Tibial nerve (tissue), 4 donors: ENCODE measurements around the gene ZBTB47. TPM values are rescaled to one million over a fixed set of nuclear protein-coding genes. Genes with fewer than 3 reads are reported as not detected.
A peak's percentile ranks its signal among the peaks of the same experiment; 100 is the strongest.

Experiments used
- DNase-seq, 2 donors: peaks; one replicate each; pipeline ENCODE4 v3.0.0-alpha.2; 2019; ENCODE audit warnings: low spot score in 2 of 2
- H3K27ac ChIP-seq, 4 donors: fragments of 200-600 bp; sonication (generic) in 3 of 4; one replicate each; pipeline ENCODE4 v1.5.1; 2017 to 2019; ENCODE audit warnings: mild to moderate bottlenecking in 1 of 4
- H3K27me3 ChIP-seq, 2 donors: fragments of 200-600 bp; sonication (generic) in 1 of 2; one replicate each; pipeline versions ENCODE4 v1.5.1 to v1.6.0; 2017 to 2019
- H3K36me3 ChIP-seq, 3 donors: fragments of 200-600 bp; sonication (generic); one replicate each; pipeline ENCODE4 v1.5.1; 2018 to 2019
- H3K4me1 ChIP-seq, 4 donors: fragments of 200-600 bp; sonication (generic) in 3 of 4; one replicate each; pipeline ENCODE4 v1.5.1; 2017 to 2019
- H3K4me3 ChIP-seq, 4 donors: fragments of 200-600 bp; sonication (generic) in 3 of 4; one replicate each; pipeline ENCODE4 v1.5.1; 2017 to 2019; ENCODE audit warnings: mild to moderate bottlenecking in 1 of 4, moderate library complexity in 1 of 4
- H3K9me3 ChIP-seq, 4 donors: fragments of 200-600 bp; sonication (generic) in 3 of 4; one replicate each; pipeline ENCODE4 v1.5.1; 2017 to 2019
- EP300 ChIP-seq, 2 donors: sonication (generic); formaldehyde crosslinking; IDR thresholded peaks; one replicate each; pipeline ENCODE4 v1.6.1; 2017; ENCODE audit warnings: antibody characterized with exemption in 2 of 2, mild to moderate bottlenecking in 1 of 2
- POLR2A ChIP-seq, 2 donors: fragments of 450-650 bp; IDR thresholded peaks; one replicate each; pipeline ENCODE4 v1.6.1; 2017; ENCODE audit warnings: antibody characterized with exemption in 2 of 2, mild to moderate bottlenecking in 2 of 2, moderate library complexity in 2 of 2
- WGBS, 2 donors: methylation state at CpG; one replicate each; pipeline ENCODE4 v1.1.5; 2018; 5-methylcytosine and 5-hydroxymethylcytosine counted together
- total RNA-seq, 4 donors: library from RNA; depleted of rRNA; stranded (reverse); fragments of >200 nt; gene quantifications; one replicate each; pipeline ENCODE4 v1.1.0, GENCODE V29; 2016
- TF ChIP-seq, protein P1 (sequence below), 5 experiments: fragments of 200-600 bp in 3 of 5; fragments of 450-650 bp in 2 of 5; sonication (generic) in 3 of 5; IDR thresholded peaks; one replicate each; pipeline ENCODE4 v1.5.1; 2016 to 2019; ENCODE audit warnings: antibody characterized with exemption in 5 of 5, mild to moderate bottlenecking in 3 of 5, moderate library complexity in 2 of 5

Gene ZBTB47
- total RNA-seq, 4 donors from 2014 or later = 44.6 to 81.3 (median 60.3) TPM

DNA sequence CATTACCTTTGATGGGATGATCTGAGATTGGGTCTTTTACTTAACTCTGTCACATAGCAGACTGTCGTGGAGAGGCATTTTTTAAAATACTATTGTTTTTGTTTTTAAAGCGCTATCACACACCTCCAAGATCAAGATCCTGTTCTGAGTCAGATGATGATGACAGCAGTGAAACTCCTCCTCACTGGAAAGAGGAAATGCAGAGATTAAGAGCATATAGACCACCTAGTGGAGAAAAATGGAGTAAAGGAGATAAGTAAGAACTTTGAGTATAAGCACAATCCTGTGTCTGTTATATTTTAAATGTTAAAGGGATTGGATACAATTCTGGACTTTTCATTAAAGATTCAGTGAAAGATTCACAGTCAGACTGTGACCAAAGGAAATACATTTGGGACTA lies 18.4 kb upstream of the ZBTB47 start:
- Histone ChIP-seq H3K4me1 (peaks cover 0 to 11% (median 0%) of the 10 kb centered on the region in 4 donors), H3K9me3 (no peaks in the 10 kb centered on the region), H3K36me3 (peaks cover 0 to 93% (median 39%) of the 10 kb centered on the region in 3 donors), H3K27me3 (no peaks in the 10 kb centered on the region), H3K4me3 (no peak overlapping the region), H3K27ac (peak overlapping the region in 1 of 4 donors; percentile 16)
- WGBS, 2 donors = 86 to 92% methylated on average over 2 of the region's 2 CpGs
- no peak for TF ChIP-seq POLR2A (IDR thresholded peaks at IDR 0.05)
- TF ChIP-seq, protein P1, sequence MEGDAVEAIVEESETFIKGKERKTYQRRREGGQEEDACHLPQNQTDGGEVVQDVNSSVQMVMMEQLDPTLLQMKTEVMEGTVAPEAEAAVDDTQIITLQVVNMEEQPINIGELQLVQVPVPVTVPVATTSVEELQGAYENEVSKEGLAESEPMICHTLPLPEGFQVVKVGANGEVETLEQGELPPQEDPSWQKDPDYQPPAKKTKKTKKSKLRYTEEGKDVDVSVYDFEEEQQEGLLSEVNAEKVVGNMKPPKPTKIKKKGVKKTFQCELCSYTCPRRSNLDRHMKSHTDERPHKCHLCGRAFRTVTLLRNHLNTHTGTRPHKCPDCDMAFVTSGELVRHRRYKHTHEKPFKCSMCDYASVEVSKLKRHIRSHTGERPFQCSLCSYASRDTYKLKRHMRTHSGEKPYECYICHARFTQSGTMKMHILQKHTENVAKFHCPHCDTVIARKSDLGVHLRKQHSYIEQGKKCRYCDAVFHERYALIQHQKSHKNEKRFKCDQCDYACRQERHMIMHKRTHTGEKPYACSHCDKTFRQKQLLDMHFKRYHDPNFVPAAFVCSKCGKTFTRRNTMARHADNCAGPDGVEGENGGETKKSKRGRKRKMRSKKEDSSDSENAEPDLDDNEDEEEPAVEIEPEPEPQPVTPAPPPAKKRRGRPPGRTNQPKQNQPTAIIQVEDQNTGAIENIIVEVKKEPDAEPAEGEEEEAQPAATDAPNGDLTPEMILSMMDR (IDR thresholded peaks at IDR 0.05) = no peak
- no peak for TF ChIP-seq EP300 (IDR thresholded peaks at IDR 0.05)
- DNase-seq = no peak

DNA sequence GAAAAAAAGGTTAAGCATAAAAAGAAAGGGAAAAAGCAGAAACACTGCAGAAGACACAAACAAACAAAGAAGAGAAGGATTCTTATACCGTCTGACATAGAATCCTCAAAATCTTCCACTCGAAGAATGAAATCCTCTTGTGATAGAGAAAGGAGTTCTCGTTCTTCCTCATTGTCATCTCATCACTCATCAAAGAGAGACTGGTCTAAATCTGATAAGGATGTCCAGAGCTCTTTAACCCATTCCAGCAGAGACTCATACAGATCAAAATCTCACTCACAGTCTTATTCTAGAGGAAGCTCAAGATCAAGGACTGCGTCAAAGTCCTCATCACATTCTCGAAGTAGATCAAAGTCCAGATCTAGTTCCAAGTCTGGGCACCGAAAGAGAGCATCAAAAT lies 16.5 kb upstream of the ZBTB47 start:
- H3K27ac ChIP-seq = no peak overlapping the region
- 92% methylated on average over 6 of the region's 6 CpGs for WGBS, 2 donors
- H3K9me3 ChIP-seq = no peaks in the 10 kb centered on the region
- no peak for DNase-seq
- no peaks in the 10 kb centered on the region for H3K27me3 ChIP-seq
- peaks cover 0 to 11% (median 0%) of the 10 kb centered on the region in 4 donors for H3K4me1 ChIP-seq
- no peak overlapping the region for H3K4me3 ChIP-seq
- TF ChIP-seq, protein P1 (IDR thresholded peaks at IDR 0.05) = no peak
- TF ChIP-seq EP300 (IDR thresholded peaks at IDR 0.05) (no peak), POLR2A (IDR thresholded peaks at IDR 0.05) (no peak)
- H3K36me3 ChIP-seq = peaks cover 0 to 93% (median 31%) of the 10 kb centered on the region in 3 donors

DNA sequence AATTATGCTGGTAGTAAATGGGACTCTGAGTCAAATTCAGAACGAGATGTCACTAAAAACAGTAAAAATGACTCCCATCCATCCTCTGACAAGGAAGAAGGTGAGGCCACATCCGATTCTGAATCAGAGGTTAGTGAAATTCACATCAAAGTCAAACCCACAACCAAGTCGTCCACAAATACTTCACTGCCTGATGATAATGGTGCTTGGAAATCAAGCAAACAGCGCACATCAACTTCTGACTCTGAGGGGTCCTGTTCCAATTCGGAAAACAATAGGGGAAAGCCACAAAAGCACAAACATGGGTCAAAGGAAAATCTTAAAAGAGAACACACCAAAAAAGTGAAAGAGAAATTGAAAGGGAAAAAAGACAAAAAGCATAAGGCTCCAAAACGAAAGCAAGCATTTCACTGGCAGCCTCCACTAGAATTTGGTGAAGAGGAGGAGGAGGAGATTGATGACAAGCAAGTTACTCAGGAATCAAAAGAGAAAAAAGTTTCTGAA lies 15.1 kb upstream of the ZBTB47 start:
- H3K27me3 ChIP-seq = no peaks in the 10 kb centered on the region
- 70 to 76% methylated on average over 6 of the region's 6 CpGs for WGBS, 2 donors
- DNase-seq = no peak

DNA sequence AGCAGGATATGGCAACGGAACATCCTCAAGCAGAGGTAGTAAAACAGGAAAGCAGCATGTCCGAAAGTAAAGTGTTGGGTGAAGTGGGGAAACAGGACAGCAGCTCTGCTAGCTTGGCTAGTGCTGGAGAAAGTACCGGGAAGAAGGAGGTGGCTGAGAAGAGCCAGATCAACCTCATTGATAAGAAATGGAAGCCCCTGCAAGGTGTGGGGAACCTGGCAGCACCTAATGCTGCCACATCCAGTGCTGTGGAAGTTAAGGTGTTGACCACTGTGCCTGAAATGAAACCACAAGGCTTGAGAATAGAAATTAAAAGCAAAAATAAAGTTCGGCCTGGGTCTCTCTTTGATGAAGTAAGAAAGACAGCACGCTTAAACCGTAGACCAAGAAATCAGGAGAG lies 14.3 kb upstream of the ZBTB47 start:
- H3K4me3 ChIP-seq = no peak overlapping the region
- TF ChIP-seq, protein P1 (IDR thresholded peaks at IDR 0.05) = no peak
- TF ChIP-seq EP300 (IDR thresholded peaks at IDR 0.05) (no peak), POLR2A (IDR thresholded peaks at IDR 0.05) (no peak)
- peaks cover 0 to 11% (median 0%) of the 10 kb centered on the region in 4 donors for H3K4me1 ChIP-seq
- no peak for DNase-seq
- no peaks in the 10 kb centered on the region for H3K27me3 ChIP-seq
- H3K27ac ChIP-seq = peak overlapping the region in 2 of 4 donors; percentile 7 to 23
- H3K9me3 ChIP-seq = no peaks in the 10 kb centered on the region
- H3K36me3 ChIP-seq = peaks cover 0 to 93% (median 31%) of the 10 kb centered on the region in 3 donors
- 88 to 90% methylated on average over 6 of the region's 6 CpGs for WGBS, 2 donors

More for the DNA sequence above, 15.1 kb upstream of the ZBTB47 start:
- TF ChIP-seq, protein P1 (IDR thresholded peaks at IDR 0.05) = no peak
- TF ChIP-seq EP300 (IDR thresholded peaks at IDR 0.05) (no peak), POLR2A (IDR thresholded peaks at IDR 0.05) (no peak)
- Histone ChIP-seq H3K4me1 (peaks cover 0 to 11% (median 0%) of the 10 kb centered on the region in 4 donors), H3K4me3 (no peak overlapping the region), H3K36me3 (peaks cover 0 to 93% (median 31%) of the 10 kb centered on the region in 3 donors), H3K9me3 (no peaks in the 10 kb centered on the region), H3K27ac (peak overlapping the region in 3 of 4 donors; percentile 7 to 29 (median 23))

DNA sequence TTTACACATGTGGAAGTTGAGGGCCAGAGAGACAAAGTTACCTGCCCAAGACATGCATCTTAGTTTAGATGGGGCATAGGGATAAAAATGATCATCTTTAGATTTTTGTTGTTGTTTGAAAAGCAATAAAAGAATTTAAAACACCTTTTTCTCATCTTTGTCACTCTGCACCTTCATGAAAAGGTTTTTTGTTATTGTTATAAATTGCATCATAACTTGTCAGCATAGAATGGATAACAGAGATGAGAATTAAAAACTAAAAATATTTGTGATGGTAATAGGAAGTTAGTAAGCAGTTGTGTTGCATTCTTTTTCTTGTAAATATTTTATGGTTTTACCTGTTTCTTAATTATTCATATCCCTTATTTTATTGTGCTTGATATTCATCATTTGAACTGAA lies 13.4 kb upstream of the ZBTB47 start:
- peaks cover 0 to 11% (median 0%) of the 10 kb centered on the region in 4 donors for H3K4me1 ChIP-seq
- H3K27me3 ChIP-seq = no peaks in the 10 kb centered on the region
- no peaks in the 10 kb centered on the region for H3K9me3 ChIP-seq
- no peak overlapping the region for H3K4me3 ChIP-seq
- DNase-seq = no peak
- no peak overlapping the region for H3K27ac ChIP-seq
- H3K36me3 ChIP-seq = peaks cover 0 to 95% (median 27%) of the 10 kb centered on the region in 3 donors
- TF ChIP-seq EP300 (IDR thresholded peaks at IDR 0.05) (no peak), POLR2A (IDR thresholded peaks at IDR 0.05) (no peak)
- TF ChIP-seq, protein P1 (IDR thresholded peaks at IDR 0.05) = no peak
